ENCODE data around the gene SZRD1. TPM values are rescaled to one million over a fixed set of nuclear protein-coding genes. Genes with fewer than 3 reads are reported as not detected.

The SZRD1 gene
- total and polyA plus RNA-seq, 2 of the 8 experiments (the other 6 are each of a cell fraction or from before 2014, with no cell fraction given) = 97.8 to 108 TPM

DNA sequence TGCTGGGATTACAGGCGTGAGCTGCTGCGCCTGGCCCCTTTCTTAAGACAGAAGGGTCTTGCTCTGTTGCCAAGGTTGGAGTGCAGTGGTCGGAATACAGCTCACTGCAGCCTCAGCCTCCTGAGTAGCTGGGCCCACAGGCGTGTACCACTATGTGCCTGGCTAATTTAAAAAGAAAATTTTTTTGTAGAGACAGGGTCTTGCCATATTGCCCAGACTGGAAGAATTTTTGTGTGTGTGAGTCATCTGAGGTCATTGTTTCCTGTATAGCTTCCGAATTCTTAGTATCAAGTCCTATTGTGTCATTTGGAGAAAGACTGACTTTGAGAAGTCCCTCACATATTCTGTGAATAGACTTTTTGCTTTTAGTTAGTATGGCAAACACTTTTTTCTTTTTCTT is 4.7 kb downstream of the SZRD1 start (continued):
- TF ChIP-seq ASH2L (IDR thresholded peaks at IDR 0.05; ENCODE audit: low read length) (no peak), CBX8 (IDR thresholded peaks at IDR 0.05; ENCODE audit: borderline replicate concordance, low read depth, low read length) (no peak), NRF1 (IDR thresholded peaks at IDR 0.05; ENCODE audit: low read depth, low read length) (no peak), SP1 (IDR thresholded peaks at IDR 0.05; ENCODE audit: low read depth, low read length) (no peak), TCF12 (IDR thresholded peaks at IDR 0.05; ENCODE audit: low read depth, low read length) (no peak), RFX5 (IDR thresholded peaks at IDR 0.05; ENCODE audit: borderline replicate concordance, low read depth, low read length) (no peak)

All from H1 (cell line).